HepG2 (cell line): Measurements from ENCODE around the gene FBXW5. TPM values are rescaled to one million over a fixed set of nuclear protein-coding genes. Genes with fewer than 3 reads are reported as not detected.

ENCODE experiments used
- AGO2 ChIP-seq: fragments of 200-400 bp; formaldehyde crosslinking; optimal IDR thresholded peaks from 2 replicates; pipeline ENCODE3; 2017; ENCODE audit warnings: mild to moderate bottlenecking, low read depth, low read length, moderate library complexity
- CENPBD1 ChIP-seq: sonication (generic); formaldehyde crosslinking; IDR thresholded peaks from 2 replicates; pipeline ENCODE4 v1.8.0; 2022; ENCODE audit warnings: missing genetic modification reagents, low read depth, mild to moderate bottlenecking, borderline replicate concordance
- HNRNPK ChIP-seq: fragments of 200-400 bp; formaldehyde crosslinking; IDR thresholded peaks from 2 replicates; pipeline ENCODE4 v1.6.1; 2018; ENCODE audit warnings: low read length, low read depth, moderate library complexity, mild to moderate bottlenecking; ENCODE audit not compliant: poor library complexity, severe bottlenecking
- HNRNPUL1 ChIP-seq: fragments of 200-400 bp; formaldehyde crosslinking; IDR thresholded peaks from 2 replicates; pipeline ENCODE4 v1.6.1; 2017; ENCODE audit warnings: low read depth, mild to moderate bottlenecking, low read length, moderate library complexity
- KDM2A ChIP-seq: sonication (generic); formaldehyde crosslinking; IDR thresholded peaks from 2 replicates; pipeline ENCODE4 v1.4.0; 2020; ENCODE audit warnings: low read depth, missing genetic modification reagents, borderline replicate concordance
- MTA3 ChIP-seq: sonication (generic); formaldehyde crosslinking; IDR thresholded peaks from 2 replicates; pipeline ENCODE4 v1.4.0; 2020; ENCODE audit warnings: missing genetic modification reagents
- PRDM15 ChIP-seq: sonication (generic); formaldehyde crosslinking; IDR thresholded peaks from 2 replicates; pipeline ENCODE4 v1.4.0; 2020; ENCODE audit warnings: missing genetic modification reagents
- ZC3H13 ChIP-seq: sonication (generic); formaldehyde crosslinking; IDR thresholded peaks from 2 replicates; pipeline ENCODE4 v1.8.1; 2023; ENCODE audit warnings: mild to moderate bottlenecking, missing genetic modification reagents, moderate library complexity
- ZHX1 ChIP-seq: sonication (generic); formaldehyde crosslinking; IDR thresholded peaks from 2 replicates; pipeline ENCODE4 v1.8.1; 2022; ENCODE audit warnings: low read depth, mild to moderate bottlenecking, missing genetic modification reagents
- ZNF138 ChIP-seq: sonication (generic); formaldehyde crosslinking; IDR thresholded peaks from 2 replicates; pipeline ENCODE4 v1.5.0; 2020; ENCODE audit warnings: mild to moderate bottlenecking, low read depth, missing genetic modification reagents
- ZNF30 ChIP-seq: sonication (generic); formaldehyde crosslinking; IDR thresholded peaks from 2 replicates; pipeline ENCODE4 v1.5.0; 2020; ENCODE audit warnings: mild to moderate bottlenecking, missing genetic modification reagents
- ZNF317 ChIP-seq: sonication (generic); formaldehyde crosslinking; IDR thresholded peaks from 2 replicates; pipeline ENCODE4 v1.5.0; 2020; ENCODE audit warnings: mild to moderate bottlenecking, missing genetic modification reagents
- ZNF44 ChIP-seq: sonication (generic); formaldehyde crosslinking; IDR thresholded peaks from 2 replicates; pipeline ENCODE4 v1.5.1; 2020; ENCODE audit warnings: mild to moderate bottlenecking, missing genetic modification reagents
- ZNF501 ChIP-seq: sonication (generic); formaldehyde crosslinking; IDR thresholded peaks from 2 replicates; pipeline ENCODE4 v1.5.1; 2020; ENCODE audit warnings: mild to moderate bottlenecking, moderate library complexity, missing genetic modification reagents
- ZNF800 ChIP-seq: sonication (generic); formaldehyde crosslinking; IDR thresholded peaks from 2 replicates; pipeline ENCODE4 v1.4.0; 2020; ENCODE audit warnings: missing genetic modification reagents
- polyA plus RNA-seq, 8 experiments: library from polyadenylated mRNA; depleted of rRNA in 3 of 8; stranded (reverse) in 7 of 8; unstranded in 1 of 8; fragments of >200 nt; fragmentation: Illumina TruSeq in 4 of 8; extraction: Trizol in 4 of 8; gene quantifications; 2 replicates each; pipeline versions ENCODE4 v1.2.1 to v1.2.3, GENCODE V29; 2011 to 2016; ENCODE audit warnings: low read depth in 4 of 8, missing spikeins in 1 of 8, mixed read lengths in 1 of 8; ENCODE audit not compliant: insufficient read depth in 1 of 8
- total RNA-seq, 5 experiments: library from RNA; depleted of rRNA; stranded (reverse); fragments of >200 nt; fragmentation: Illumina TruSeq; extraction: Trizol; gene quantifications; 2 replicates each; pipeline ENCODE4 v1.2.3, GENCODE V29; 2016; ENCODE audit warnings: low read depth in 1 of 5

Gene FBXW5
- total and polyA plus RNA-seq, 2 of the 13 experiments (the other 11 are each of a cell fraction or from before 2014, with no cell fraction given) = 52.0 to 60.4 TPM

GRCh38 chr9:136943291-136944211 lies 987 bp downstream of the FBXW5 start (continued):
- TF ChIP-seq ZHX1 (CRISPR knock-in tag) (0 out of 2 replicates have a peak, but pooled peaks have one; percentile 27), MTA3 (no peak), AGO2 (peak; percentile 92), ZNF30 (CRISPR knock-in tag) (0 out of 2 replicates have a peak, but pooled peaks have one; percentile 29), PRDM15 (0 out of 2 replicates have a peak, but pooled peaks have one; percentile 20), ZNF44 (0 out of 2 replicates have a peak, but pooled peaks have one; percentile 23), KDM2A (peak; percentile 90), HNRNPUL1 (no peak), ZNF138 (CRISPR knock-in tag) (0 out of 2 replicates have a peak, but pooled peaks have one; percentile 17), HNRNPK (peak; percentile 11), ZC3H13 (CRISPR knock-in tag) (no peak; the same call in 1 of the 2 replicates), ZNF501 (CRISPR knock-in tag) (peak; percentile 77), CENPBD1 (no peak), ZNF800 (CRISPR knock-in tag) (peak; percentile 8; the same call in 1 of the 2 replicates), ZNF317 (0 out of 2 replicates have a peak, but pooled peaks have one; percentile 1)
